HPDE6-E6E7 (cell line): ENCODE measurements around the gene EFNA1.
"Not testable (repeated sequence)": the region's sequence is repeated elsewhere in the genome, so short reads cannot be mapped to it uniquely, and the experiment has no call there.

Source experiments
- DNase-seq: peaks from one replicate; pipeline ENCODE4 v3.0.0; 2011; ENCODE audit warnings: missing footprints; ENCODE audit errors: extremely low spot score

EFNA1 gene

GRCh38 chr1:155092131-155092530 lies 35.5 kb upstream of the EFNA1 start:
- DNase-seq: no peak

GRCh38 chr1:155092641-155093040 lies 35.0 kb upstream of the EFNA1 start:
- no peak for DNase-seq

GRCh38 chr1:155093911-155094621 lies 33.6 kb upstream of the EFNA1 start:
- DNase-seq: no peak

GRCh38 chr1:155094622-155094948 lies 33.1 kb upstream of the EFNA1 start:
- no peak for DNase-seq

GRCh38 chr1:155099331-155099730 lies 28.3 kb upstream of the EFNA1 start:
- no peak for DNase-seq

- no peak for DNase-seq
These were observed 24.4 kb upstream of the EFNA1 start for GRCh38 chr1:155103325-155103724.

- DNase-seq: no peak
These were observed 22.8 kb upstream of the EFNA1 start for GRCh38 chr1:155104605-155105534.

- no peak for DNase-seq
These were observed 22.1 kb upstream of the EFNA1 start for GRCh38 chr1:155105604-155106011.

GRCh38 chr1:155106862-155107261 lies 20.8 kb upstream of the EFNA1 start:
- DNase-seq: no peak

GRCh38 chr1:155107309-155108264 lies 20.1 kb upstream of the EFNA1 start:
- DNase-seq: no peak

- no peak for DNase-seq
These were observed 19.4 kb upstream of the EFNA1 start for GRCh38 chr1:155108296-155108695.

- DNase-seq: no peak
These were observed 17.3 kb upstream of the EFNA1 start for GRCh38 chr1:155110381-155110780.

GRCh38 chr1:155110826-155111225 lies 16.9 kb upstream of the EFNA1 start:
- DNase-seq: no peak

- DNase-seq: no peak
These were observed 14.2 kb upstream of the EFNA1 start for GRCh38 chr1:155113450-155113980.

GRCh38 chr1:155116113-155116764 lies 11.4 kb upstream of the EFNA1 start:
- no peak for DNase-seq

GRCh38 chr1:155117610-155118009 lies 10.1 kb upstream of the EFNA1 start:
- no peak for DNase-seq

- DNase-seq: not testable (repeated sequence)
These were observed 9.6 kb upstream of the EFNA1 start for GRCh38 chr1:155118090-155118489.

- no peak for DNase-seq
These were observed 7.4 kb upstream of the EFNA1 start for GRCh38 chr1:155120253-155120652.

- no peak for DNase-seq
These were observed 6.4 kb upstream of the EFNA1 start for GRCh38 chr1:155121249-155121648.

- DNase-seq: no peak
These were observed 5.4 kb upstream of the EFNA1 start for GRCh38 chr1:155122308-155122707.

- DNase-seq: no peak
These were observed 3.9 kb upstream of the EFNA1 start for GRCh38 chr1:155123801-155124200.
